Activated B cell treated with CpG ODN at 0.5 μM for 24 hours (primary cell): ENCODE measurements around the gene ZDHHC22. TPM values are rescaled to one million over a fixed set of nuclear protein-coding genes. Genes with fewer than 3 reads are reported as not detected.

Experiments used
- ATAC-seq: fragments of 200-7000 bp; cut with Tn5 transposase; one replicate; pipeline ENCODE4 v1.10.0; 2021; ENCODE audit warnings: low read depth, mild to moderate bottlenecking, moderate library complexity
- CTCF ChIA-PET: fragments of 350-600 bp; sonication (Branson Sonifier 250); formaldehyde crosslinking; loops from one replicate; lab custom pipeline; 2021; ENCODE audit warnings: antibody characterized with exemption; lab: Charles Lee
- POLR2A ChIA-PET: fragments of 350-600 bp; sonication (Branson Sonifier 250); formaldehyde crosslinking; loops from one replicate; lab custom pipeline; 2021; ENCODE audit warnings: antibody characterized with exemption; lab: Charles Lee
- DNase-seq: peaks from one replicate; pipeline ENCODE4 v3.0.0; 2022
- H3K27ac Mint-ChIP-seq: one replicate; pipeline ENCODE4 v1.8.0; 2020; ENCODE audit warnings: mixed read lengths
- H3K27me3 Mint-ChIP-seq: one replicate; pipeline ENCODE4 v1.8.0; 2021; ENCODE audit warnings: mixed read lengths
- H3K36me3 Mint-ChIP-seq: one replicate; pipeline ENCODE4 v1.8.0; 2021; ENCODE audit warnings: low read depth, mixed read lengths
- H3K4me1 Mint-ChIP-seq: one replicate; pipeline ENCODE4 v1.8.0; 2021; ENCODE audit warnings: mixed read lengths
- H3K4me3 Mint-ChIP-seq: one replicate; pipeline ENCODE4 v1.8.0; 2020; ENCODE audit warnings: mild to moderate bottlenecking, mixed read lengths
- H3K9me3 Mint-ChIP-seq: one replicate; pipeline ENCODE4 v1.8.0; 2020; ENCODE audit warnings: mixed read lengths
- CTCF ChIP-seq: fragments of 200-600 bp; IDR thresholded peaks from one replicate; pipeline ENCODE4 v1.8.0; 2022; ENCODE audit warnings: antibody characterized with exemption, mild to moderate bottlenecking
- intact Hi-C: fragments of 100-400 bp; cut with micrococcal nuclease; formaldehyde crosslinking; loops from one replicate; pipeline ENCODE4 v1.15.1; 2024
- total RNA-seq: library from RNA; stranded (reverse); gene quantifications from 2 replicates; pipeline ENCODE4 v1.2.3, GENCODE V29; 2022

The ZDHHC22 gene
- total RNA-seq, 1 donor from 2014 or later = not detected

DNA sequence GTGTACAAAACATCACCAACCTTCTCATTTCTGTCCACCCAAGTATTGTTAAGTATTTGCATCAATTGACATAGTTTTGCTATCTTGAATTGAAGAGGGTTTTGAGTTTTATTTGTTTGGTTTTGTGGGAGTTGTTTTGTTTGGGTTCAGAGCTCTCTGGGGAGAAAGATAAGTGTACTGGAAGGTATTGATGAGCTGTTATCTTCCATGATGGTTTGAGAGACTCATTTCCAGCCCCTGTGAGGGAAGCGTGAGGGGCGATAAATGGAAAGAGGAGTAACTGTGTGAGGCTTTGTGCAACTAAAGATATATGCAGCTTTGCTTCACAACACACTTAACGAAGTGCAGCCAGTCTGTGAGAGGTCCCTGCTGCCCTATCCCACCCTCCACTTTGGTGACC is 59.2 kb downstream of the ZDHHC22 start:
- Mint-ChIP-seq H3K36me3 (no peaks in the 10 kb centered on the region), H3K4me3 (no peak overlapping the region), H3K27me3 (no peaks in the 10 kb centered on the region), H3K27ac (no peak overlapping the region), H3K4me1 (peaks cover 25% of the 10 kb centered on the region), H3K9me3 (no peaks in the 10 kb centered on the region)
- ChIA-PET POLR2A (interaction anchor here (1.0 to 1.1 kb wide), 3 partner anchors 8 to 42 kb away, joined by 3 read pairs; no protein-coding TSS in a partner anchor), CTCF (interaction anchor here (1.0 to 1.7 kb wide), 3 partner anchors 11 to 206 kb away, joined by 3 to 8 read pairs (median 4); no protein-coding TSS in a partner anchor)
- DNase-seq (no peak), ATAC-seq (no peak)
- intact Hi-C loops = no loop called here
- TF ChIP-seq CTCF = no peak

Other genes with a start within 250 kb of the ZDHHC22 start
- gene IRF2BPL, start 113.1 kb downstream of the ZDHHC22 start, total RNA-seq = 14.0 and 14.5 TPM in 2 replicates
- 26.6 and 28.5 TPM in 2 replicates for gene CIPC, start 43.5 kb downstream of the ZDHHC22 start, total RNA-seq
- 0.15 and 1.5 TPM in 2 replicates for gene TMEM63C, start 40.0 kb upstream of the ZDHHC22 start, total RNA-seq
- gene NGB, start 129.4 kb upstream of the ZDHHC22 start, total RNA-seq = not detected in 2 replicates
- 28.7 and 30.8 TPM in 2 replicates for gene POMT2, start 179.1 kb upstream of the ZDHHC22 start, total RNA-seq
- 17.5 and 22.2 TPM in 2 replicates for gene GSTZ1, start 179.2 kb upstream of the ZDHHC22 start, total RNA-seq
- 29.9 and 31.3 TPM in 2 replicates for gene TMED8, start 235.3 kb upstream of the ZDHHC22 start, total RNA-seq
- 0.71 and 1.00 TPM in 2 replicates for gene SAMD15, start 235.6 kb upstream of the ZDHHC22 start, total RNA-seq